EH (cell line): ENCODE data around the gene EML4.
"Not testable (repeated sequence)": the region's sequence is repeated elsewhere in the genome, so short reads cannot be mapped to it uniquely, and the experiment has no call there.

Experiments
- DNase-seq: peaks from one replicate; pipeline ENCODE4 v3.0.0-alpha.2; 2015; ENCODE audit warnings: low read depth

Gene EML4

DNA sequence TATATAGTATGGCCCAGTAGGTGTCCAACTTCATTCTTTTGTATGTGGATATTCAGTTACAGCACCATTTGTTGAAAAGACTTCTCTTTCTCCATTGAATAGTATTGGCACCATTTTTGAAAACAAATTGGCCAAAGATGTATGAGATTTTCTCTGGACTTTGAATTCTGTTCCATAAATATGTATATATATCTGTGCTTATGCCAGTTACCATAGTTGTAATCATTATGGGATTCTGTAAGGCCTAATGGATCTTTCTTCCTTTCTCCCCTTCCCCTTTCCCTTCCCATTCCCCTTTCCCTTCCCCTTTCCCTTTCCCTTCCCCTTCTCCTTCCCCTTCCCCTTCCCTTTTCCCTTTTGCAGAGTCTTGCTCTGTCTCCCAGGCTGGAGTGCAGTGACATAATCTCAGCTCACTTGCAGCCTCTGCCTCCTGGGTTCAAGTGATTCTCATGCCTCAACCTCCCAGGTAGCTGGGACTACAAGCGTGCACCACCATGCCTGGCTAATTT, 140.9 kb downstream of the EML4 start:
- no peak for DNase-seq

DNA sequence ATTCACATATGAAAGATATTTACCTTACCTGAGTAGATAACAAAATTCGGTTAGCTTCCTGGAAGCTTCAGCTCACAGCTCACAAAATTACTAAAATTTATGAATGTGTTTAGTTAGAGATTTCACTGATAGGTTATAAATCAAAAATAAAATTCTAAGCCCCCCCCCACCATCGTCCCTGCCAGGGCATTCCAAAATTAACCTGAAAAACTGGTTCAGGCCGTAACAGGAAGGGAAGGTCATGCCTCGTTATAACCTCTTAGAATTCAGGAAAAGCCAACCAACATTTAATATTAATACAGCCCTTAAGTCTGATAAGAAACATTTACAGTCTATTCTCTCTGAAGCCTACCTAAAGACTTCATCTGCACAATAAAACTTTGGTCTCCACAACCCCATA, 143.0 kb downstream of the EML4 start:
- DNase-seq, result no peak

DNA sequence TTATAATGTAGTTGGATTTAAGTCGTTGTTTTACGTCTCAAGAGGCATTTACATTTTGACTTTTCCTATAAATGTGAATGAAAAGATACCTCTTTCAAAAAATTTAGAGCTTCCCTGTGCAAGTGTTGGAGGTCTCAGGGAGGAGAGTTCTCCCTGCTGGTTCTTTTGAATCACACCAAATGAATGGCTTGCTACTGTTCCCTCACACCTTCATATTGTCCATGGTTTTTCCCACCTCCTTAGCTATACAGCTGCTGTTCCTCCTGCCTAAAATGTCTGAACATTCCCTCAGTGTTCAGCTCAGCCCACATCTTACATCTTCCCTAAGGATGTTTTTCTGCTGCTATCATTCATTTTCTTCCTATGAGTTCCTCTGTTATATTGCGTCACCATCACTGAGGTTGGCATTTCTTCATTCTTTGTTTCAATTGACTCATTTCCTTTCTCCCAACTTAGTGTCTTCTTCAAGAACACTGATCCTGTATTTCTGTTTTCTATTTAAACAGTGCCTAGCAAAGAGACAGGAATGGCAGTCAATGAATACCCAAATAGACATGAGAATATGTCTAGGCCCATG, 145.8 kb downstream of the EML4 start:
- peak; percentile 94 for DNase-seq

DNA sequence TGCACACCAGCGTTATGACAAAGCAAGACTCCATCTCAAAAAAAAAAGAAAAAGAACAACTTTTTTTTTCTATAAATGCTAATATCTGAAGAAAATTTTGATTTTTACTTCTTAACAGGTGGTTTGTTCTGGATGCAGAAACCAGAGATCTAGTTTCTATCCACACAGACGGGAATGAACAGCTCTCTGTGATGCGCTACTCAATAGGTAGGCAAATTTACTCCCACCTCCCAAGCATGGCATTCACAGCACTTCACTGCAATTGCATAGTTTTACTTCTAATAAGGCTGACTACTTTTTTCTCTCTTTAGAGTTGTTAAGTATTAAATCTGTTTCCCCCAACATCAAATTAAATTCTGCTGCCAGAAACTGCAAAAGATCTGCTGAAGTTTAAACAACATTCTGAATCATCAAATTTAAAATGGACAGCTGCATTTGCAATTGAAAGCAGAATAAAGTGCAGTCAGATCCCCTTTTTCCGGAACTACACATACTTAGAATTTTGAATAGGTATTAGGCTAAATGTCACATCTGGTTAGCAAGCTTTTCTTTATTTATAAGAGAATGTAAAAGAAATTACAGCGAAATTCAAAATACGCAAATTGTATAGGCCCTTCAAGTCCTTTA, 146.8 kb downstream of the EML4 start:
- no peak for DNase-seq

DNA sequence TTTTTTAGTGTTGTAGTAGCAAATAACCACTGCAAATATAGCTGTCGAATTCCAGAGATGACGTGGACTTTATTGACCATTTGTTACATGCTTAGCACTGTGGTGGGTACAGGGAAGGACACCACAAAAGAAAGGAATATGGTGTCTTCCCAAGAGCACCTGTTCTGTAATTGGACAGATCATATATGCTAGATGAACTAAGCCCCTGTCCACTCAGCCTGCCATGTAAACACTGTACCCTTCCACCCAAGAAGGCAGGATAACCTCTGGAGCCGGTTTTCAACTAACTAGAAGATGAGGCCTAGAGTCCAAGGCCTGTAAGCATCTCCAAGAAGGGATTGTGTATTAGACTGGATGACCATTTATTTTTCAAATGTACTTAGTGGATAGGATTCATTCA, 147.8 kb downstream of the EML4 start:
- DNase-seq, result no peak

DNA sequence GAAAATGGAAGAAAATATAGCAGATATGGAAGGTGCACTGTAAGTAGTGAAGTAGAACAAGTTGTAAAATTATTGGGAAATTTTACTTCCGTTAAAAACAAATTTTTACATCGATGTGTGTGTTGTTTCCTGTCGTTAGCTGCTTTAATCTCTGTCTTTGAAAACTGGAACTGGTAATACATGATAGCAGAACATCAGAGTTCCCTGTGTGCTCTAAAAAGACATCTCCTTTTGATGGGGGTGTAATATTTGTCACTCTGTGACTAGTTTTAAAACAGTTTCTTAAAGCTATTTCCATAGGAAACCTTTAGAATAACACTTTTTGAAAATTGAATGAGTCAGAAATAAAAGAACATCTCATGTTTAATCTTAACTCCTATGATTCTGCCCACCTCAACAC, 148.3 kb downstream of the EML4 start:
- no peak for DNase-seq

DNA sequence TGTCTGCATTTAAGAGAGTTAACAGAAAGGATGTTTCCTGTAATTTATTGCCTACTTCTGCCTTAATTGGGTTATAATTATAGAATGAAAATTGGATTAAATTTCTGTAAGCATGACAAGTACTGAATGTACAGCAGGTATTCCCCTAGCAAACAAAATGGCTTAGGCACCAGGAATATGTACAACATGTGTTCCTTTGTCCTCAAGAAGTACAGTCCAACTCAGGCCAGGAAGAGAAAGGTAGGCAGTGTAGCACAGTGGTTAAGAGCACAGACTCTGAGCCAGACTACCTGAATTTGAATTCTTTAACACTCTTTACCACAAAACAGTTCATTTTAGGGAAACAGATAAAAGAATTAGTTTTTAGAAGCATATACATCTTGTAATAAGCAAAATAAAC, 148.8 kb downstream of the EML4 start:
- no peak for DNase-seq

DNA sequence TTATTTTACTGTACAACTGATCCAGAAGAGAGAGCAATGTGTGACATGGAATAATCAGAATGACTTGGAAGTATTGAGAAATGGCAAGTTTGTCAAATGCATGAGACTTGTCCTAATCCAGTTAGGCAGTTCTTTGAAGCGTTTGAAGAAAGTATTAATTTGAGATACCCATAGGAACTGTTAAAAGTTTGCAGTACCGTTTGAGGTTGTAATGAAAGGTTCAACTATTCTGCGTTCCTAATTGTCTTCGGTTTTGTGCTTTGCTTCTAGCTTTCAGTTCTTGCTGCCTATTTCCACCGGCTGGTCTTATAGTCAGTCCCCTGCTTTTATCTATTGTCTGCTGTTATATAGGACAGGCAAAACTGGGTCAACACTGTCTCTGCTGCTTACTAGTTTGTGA, 150.1 kb downstream of the EML4 start:
- DNase-seq, result no peak

DNA sequence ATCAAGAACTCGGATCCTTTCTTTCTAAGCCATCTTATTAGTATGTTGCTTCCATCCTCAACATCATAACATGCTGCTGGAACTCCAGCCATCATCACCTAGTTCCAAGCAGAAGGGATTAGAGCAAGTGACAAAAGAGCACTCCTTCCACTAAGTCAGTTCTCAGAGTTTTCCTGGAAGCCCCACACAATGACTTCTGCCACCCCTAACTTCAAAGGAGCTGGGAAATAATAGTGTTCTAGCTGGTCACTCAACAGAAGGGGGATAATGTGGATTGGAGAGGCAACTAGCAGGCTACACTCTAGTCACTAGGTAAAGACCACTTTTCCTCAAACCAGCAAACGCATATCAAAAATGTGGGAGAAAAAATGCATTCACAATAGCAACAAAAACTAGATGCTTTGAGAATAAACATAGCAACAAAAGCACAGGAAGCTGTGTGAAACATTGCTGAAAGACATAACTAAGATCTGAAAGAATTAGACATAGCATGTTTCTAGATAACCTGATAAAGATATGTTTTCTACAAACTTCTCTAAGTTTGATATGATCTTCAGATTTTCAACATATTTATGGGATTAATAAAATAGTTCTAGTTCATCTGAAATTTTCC, 152.4 kb downstream of the EML4 start:
- no peak for DNase-seq

DNA sequence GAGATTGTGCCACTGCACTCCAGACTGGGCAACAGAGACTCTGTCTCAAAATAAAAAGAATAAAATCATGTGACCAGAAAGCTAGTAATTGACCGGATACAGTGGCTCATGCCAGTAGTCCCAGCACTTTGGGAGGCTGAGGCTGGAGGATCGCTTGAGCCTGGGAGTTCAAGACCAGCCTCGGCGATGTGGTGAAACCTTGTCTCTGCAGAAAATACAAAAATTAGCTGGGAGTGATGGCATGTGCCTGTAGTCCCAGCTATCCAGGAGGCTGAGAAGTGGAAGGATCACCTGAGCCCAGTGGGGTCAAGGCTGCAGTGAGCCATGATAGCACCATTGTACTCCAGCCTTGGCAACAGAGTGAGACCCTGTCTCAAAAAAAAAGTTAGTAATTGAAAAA, 155.1 kb downstream of the EML4 start:
- no peak for DNase-seq

DNA sequence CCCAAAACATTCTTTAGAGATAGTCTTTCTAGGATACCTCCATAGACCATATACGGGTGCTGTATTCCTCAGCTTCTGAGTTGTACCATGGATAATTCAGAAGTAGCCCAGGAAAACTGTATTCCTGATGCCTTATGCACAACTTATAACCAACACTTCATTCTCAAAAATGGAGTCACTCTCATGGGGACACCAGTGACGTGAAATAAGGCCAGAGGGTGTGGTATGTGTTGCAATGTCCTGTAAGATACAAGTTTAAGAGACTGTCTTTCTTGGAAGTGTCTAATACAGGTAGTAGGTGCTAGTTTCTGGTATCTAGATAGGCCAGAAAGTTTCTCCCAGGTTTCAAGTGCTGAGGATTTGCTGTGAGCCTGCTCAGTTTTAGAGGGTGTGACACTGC, 155.8 kb downstream of the EML4 start:
- DNase-seq, result no peak

DNA sequence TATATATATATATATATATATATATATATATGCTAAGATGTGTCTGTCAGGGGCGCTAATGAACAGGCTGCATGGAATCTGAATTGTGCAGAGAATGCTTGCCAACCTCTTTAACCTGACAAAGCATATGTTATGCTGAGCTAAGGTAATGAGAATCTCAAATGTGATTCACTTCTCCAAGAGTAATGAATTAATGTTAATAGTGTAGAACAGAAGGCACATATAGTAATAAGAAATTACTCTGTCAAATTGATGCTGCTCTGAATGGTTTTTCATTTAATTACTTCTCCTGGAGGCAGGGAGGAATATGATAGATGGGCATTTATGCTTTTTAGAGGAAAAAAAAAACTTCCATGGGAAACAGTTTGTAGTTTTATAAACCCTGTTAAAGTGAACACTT, 156.5 kb downstream of the EML4 start:
- DNase-seq, result no peak

DNA sequence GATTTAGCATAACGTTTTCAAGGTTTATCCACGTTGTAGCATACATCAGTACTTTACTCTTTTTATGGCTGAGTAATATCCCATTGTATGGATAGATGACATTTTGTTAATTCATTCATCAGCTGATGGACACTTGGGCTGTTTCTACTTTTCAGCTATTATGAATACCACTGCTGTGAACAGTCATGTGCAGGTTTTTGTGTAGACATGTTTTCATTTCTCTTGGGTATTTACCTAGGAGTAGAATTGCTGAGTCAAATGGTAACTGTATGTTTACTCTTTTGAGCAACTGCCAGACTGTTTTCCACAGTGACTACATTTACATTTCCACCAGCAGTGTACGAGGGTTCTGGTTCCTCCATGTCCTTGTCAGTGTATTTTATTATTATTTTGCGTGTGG, 158.0 kb downstream of the EML4 start:
- DNase-seq, result no peak

DNA sequence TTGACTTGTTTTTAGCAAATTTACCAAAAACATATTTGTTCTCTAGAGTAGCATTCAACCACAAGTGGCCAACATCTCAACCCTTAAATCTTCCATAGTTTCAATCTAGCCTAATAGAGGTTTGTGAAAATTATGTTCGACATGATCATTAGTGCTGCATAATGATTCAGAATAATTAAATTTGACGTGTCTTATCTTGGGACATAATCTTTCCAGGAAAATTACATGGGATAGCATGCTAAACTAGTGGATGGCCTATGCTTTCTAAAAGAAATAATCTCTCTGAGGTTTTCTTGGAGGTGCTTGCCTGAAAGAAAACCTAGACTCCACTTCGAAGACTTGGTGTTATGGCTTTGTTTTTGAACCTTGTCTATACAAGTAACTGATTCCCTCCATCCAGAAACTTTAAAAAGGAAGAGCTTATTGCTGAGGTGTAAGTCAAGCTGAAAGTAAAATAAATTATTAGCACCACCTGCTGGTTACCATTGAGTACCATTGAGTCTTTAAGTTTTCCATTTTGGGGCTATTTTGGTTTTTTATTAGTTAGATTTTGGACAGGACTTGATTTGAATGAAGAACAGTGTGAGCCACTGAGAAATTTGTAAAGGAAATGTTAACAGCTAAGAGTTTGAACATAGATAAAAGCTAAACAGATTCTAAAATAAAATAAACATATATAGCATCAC, 159.1 kb downstream of the EML4 start:
- DNase-seq, result peak; percentile 48

DNA sequence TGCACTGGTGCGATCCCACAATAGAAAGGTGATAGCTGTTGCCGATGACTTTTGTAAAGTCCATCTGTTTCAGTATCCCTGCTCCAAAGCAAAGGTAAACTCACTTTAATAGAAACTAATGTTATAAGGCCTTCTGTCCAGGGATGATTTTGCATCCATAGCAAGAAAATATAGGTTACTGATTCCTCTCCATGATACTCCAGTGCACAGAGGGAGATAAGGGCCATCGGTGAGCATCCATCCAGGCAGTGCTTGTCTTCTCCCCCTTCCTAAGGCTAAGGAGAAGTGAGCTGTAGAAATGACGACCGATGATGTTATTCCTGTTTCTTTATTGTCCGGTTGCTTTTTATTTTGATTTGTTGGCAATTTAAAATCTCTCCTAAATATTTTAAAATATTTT, 159.8 kb downstream of the EML4 start:
- no peak for DNase-seq

DNA sequence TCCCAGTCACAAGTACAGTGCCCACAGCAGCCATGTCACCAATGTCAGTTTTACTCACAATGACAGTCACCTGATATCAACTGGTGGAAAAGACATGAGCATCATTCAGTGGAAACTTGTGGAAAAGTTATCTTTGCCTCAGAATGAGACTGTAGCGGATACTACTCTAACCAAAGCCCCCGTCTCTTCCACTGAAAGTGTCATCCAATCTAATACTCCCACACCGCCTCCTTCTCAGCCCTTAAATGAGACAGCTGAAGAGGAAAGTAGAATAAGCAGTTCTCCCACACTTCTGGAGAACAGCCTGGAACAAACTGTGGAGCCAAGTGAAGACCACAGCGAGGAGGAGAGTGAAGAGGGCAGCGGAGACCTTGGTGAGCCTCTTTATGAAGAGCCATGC, 160.6 kb downstream of the EML4 start:
- no peak for DNase-seq

DNA sequence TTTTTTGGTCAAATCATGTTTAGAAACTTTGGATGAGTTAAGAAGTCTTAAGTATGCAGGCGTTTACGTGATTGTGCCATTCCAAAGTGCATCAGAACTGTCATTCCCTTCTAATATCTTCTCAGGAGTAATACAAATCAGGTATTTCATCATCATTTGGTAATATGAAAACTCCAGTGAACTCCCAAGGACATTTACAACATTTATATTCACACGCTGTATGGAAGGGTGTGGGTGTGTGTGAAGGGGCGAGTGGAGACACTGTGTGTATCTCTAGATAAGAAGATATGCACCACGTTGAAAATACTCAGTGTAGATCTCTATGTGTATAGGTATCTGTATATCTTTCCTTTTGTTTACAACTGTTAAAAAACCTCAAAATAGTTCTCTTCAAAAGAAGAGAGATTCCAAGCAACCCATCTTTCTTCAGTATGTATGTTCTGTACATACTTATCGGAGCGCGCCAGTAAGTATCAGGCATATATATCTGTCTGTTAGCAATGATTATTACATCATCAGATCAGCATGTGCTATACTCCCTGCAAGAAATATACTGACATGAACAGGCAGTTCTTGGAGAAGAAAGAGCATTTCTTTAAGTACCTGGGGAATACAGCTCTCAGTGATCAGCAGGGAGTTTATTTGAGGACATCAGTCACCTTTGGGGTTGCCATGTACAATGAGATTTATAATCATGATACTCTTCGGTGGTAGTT, 162.6 kb downstream of the EML4 start:
- no peak for DNase-seq

DNA sequence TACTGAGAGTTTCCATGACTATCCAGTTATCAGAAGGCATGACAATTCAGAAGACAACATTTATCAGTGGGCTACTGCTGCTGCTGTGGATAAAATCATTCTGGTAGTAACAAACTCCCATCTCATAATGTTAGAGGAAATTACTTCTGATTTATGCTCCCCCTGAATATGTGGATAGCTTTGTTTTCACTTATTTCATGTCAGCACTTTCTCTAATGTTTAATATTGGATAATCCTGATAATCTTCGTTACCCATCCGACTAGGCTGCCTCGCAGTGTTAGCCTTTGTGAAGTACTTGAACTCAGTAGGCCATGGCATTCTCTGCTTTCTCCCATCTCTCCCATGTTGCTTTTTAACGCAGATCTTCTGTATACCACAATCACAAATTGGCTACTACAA, 163.4 kb downstream of the EML4 start:
- DNase-seq, result no peak

DNA sequence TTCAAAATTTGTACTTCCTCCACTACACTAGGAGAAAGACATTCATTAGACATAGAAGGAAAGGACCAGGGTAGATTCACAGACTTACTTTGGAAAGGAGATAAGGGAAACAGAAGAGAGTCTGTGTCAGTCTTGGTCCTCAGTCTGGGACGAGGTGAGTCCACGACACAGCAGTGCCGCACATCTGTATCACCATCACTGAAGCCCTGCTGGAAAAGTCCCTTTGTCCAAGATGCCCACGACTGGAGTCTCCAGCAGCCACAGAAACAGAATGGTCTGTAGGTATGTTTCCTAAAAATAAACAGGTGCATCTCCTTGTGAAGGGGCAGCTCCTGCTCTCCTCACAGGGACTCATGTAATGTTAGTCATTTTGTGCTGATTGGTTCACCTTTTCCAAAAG, 164.4 kb downstream of the EML4 start:
- no peak for DNase-seq

DNA sequence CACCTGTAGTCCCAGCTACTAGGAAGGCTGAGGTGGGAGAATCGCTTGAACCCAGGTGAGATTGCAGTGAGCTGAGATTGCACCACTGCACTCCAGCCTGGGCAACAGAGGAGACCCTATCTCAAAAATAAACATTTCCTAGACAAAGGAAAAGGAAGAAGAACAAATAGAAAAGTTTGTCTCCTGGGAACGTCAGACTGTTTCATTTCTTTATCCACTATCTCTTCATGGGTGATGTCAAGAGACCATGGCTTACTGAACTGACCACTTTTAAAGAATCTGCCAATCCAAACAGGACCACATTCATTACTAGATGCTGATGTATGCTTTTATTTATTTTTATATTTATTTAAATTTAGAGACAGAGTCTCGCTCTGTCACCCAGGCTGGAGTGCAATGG, 165.1 kb downstream of the EML4 start:
- no peak for DNase-seq

DNA sequence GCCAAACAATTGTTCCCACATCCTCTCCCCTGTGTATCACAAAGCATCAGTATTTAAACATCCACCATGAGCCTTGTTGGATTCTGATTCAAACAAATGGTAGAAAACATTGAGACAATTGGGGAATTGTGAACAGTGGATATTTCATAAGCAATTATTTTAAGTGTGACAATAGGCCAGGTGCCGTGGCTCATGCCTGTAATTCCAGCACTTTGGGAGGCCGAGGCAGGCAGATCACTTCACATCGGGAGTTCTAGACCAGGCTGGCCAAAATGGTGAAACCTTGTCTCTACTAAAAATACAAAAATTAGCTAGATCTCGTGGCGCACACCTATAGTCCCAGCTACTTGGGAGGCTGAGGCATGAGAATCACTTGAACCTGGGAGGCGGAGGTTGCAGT, 165.7 kb downstream of the EML4 start:
- DNase-seq, result not testable (repeated sequence)

DNA sequence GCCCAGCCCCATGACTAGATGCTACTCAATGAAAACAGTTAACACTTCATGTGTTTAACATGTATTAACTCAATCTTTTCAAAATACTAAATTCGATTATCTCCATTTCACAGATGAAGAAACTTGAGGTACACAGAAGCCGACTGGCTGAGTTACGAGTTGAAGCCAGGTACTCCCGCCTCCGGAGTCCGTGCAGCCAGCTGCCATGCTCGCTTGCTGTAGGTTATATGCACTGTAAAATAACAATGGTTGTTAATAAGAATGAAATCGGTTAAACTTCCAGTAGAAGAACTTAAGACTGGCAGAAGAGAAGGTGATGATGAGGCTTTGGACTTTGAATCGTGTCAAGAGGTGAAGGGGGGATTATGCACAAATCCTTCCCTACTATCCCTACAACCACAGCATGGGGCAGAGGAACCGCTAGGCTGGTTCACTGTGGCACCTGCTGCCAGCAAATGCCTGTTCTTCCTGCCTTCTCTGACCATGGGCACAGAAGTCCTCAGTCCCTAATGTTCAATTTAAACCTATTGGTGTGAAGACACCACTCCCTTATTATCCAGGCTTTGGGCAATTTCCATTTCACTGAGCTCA, 166.5 kb downstream of the EML4 start:
- DNase-seq, result no peak
